SJSA1 (cell line): ENCODE data around the gene DHDH. TPM values are rescaled to one million over a fixed set of nuclear protein-coding genes. Genes with fewer than 3 reads are reported as not detected.
"Not testable (repeated sequence)": the region's sequence is repeated elsewhere in the genome, so short reads cannot be mapped to it uniquely, and the experiment has no call there.

Source experiments
- DNase-seq, 2 experiments: peaks; one replicate each; pipeline ENCODE4 v3.0.0-alpha.2; 2015 to 2020; ENCODE audit warnings: low spot score in 2 of 2, low read depth in 1 of 2
- H3K27ac ChIP-seq: fragments of 250-450 bp; sonication (Bioruptor Pico); 2 replicates; pipeline ENCODE4 v1.5.1; 2020; ENCODE audit warnings: mild to moderate bottlenecking, moderate library complexity
- H3K27me3 ChIP-seq: fragments of 250-450 bp; sonication (Bioruptor Pico); replicated peaks from 2 replicates; pipeline ENCODE4 v1.5.1; 2020; ENCODE audit warnings: mild to moderate bottlenecking, moderate library complexity
- H3K36me3 ChIP-seq: fragments of 250-450 bp; sonication (Bioruptor Pico); 2 replicates; pipeline ENCODE4 v1.5.1; 2020; ENCODE audit warnings: mild to moderate bottlenecking
- H3K4me1 ChIP-seq: fragments of 250-450 bp; sonication (Bioruptor Pico); replicated peaks from 2 replicates; pipeline ENCODE4 v1.6.1; 2021; ENCODE audit warnings: mild to moderate bottlenecking
- H3K4me3 ChIP-seq: fragments of 250-450 bp; sonication (Bioruptor Pico); 2 replicates; pipeline ENCODE4 v1.5.1; 2020; ENCODE audit warnings: mild to moderate bottlenecking
- H3K9me3 ChIP-seq: fragments of 250-450 bp; sonication (Bioruptor Pico); replicated peaks from 2 replicates; pipeline ENCODE4 v1.5.1; 2020; ENCODE audit warnings: mild to moderate bottlenecking
- total RNA-seq: library from RNA; depleted of rRNA; stranded (reverse); fragments of >200 nt; shearing (Covaris generic); gene quantifications from 2 replicates; pipeline ENCODE4 v1.2.3, GENCODE V29; 2014

The DHDH gene
- total RNA-seq, 1 experiment from 2014 or later = 0.16 TPM

DNA sequence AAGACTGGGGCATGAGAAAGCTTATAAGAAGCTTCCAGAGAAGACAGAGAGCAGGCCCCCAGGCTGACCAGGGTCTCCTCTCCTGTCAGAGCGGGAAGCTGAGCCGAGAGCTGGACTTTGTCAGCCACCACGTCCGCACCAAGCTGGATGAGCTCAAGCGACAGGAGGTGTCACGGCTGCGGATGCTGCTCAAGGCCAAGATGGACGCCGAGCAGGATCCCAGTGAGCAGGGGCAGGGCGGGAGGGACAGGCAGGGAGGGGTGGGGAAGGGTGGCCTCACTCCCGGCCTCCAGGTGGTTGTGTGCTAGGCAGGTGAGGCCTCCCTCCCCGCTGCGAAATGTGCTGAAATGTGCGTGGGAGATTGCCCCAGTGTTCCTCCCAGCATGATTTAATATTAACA, 27.8 kb upstream of the DHDH start:
- H3K27ac ChIP-seq = no peak overlapping the region
- peaks cover 39% of the 10 kb centered on the region for H3K36me3 ChIP-seq
- no peak for DNase-seq
- H3K27me3 ChIP-seq = no peaks in the 10 kb centered on the region
- H3K4me3 ChIP-seq = no peak overlapping the region
- H3K4me1 ChIP-seq = peaks cover 8% of the 10 kb centered on the region
- H3K9me3 ChIP-seq = no peaks in the 10 kb centered on the region

DNA sequence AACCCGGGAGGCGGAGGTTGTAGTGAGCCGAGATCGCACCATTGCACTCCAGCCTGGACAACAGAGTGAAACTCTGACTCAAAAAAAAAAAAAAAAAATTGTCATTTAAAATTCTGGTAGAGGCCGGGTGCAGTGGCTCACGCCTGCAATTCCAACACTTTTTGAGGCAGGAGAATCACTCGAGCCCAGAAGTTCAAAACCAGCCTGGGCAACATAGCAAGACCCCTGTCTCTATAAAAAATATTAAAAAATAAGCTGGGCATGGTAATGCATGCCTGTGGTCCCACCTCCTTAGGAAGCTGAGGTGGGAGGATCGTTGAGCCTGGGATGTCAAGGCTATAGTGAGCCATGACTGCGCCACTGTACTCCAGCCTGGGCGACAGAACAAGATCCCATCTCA, 27.2 kb upstream of the DHDH start:
- peaks cover 43% of the 10 kb centered on the region for H3K36me3 ChIP-seq
- DNase-seq = no peak
- no peak overlapping the region for H3K4me3 ChIP-seq
- H3K27ac ChIP-seq = no peak overlapping the region
- peaks cover 1% of the 10 kb centered on the region; the same call in 1 of the 2 replicates for H3K4me1 ChIP-seq
- H3K27me3 ChIP-seq = no peaks in the 10 kb centered on the region
- no peaks in the 10 kb centered on the region for H3K9me3 ChIP-seq

DNA sequence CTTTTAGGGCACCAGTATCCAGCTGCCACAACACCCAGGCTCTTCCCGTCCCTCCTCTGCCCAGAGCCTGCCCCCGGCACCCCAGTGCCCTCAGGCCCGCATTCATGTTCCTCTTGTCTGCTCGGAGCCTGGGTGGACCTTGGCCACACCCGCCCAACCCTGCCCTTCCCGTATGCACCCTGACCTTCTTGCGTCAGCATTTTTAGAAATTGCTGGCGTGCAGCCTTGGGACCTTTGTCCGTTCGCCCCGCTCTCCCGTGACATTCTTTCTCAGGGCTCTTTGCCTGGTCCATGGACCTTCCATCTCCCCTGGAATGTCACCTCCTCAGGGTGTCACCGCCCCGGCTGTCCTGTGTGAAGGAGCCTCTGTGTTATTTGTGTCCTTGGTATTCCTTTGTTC, 25.8 kb upstream of the DHDH start:
- no peak overlapping the region for H3K27ac ChIP-seq
- no peak overlapping the region for H3K4me3 ChIP-seq
- DNase-seq = no peak
- H3K4me1 ChIP-seq = no peaks in the 10 kb centered on the region
- H3K9me3 ChIP-seq = no peaks in the 10 kb centered on the region
- peaks cover 48% of the 10 kb centered on the region for H3K36me3 ChIP-seq
- H3K27me3 ChIP-seq = no peaks in the 10 kb centered on the region

DNA sequence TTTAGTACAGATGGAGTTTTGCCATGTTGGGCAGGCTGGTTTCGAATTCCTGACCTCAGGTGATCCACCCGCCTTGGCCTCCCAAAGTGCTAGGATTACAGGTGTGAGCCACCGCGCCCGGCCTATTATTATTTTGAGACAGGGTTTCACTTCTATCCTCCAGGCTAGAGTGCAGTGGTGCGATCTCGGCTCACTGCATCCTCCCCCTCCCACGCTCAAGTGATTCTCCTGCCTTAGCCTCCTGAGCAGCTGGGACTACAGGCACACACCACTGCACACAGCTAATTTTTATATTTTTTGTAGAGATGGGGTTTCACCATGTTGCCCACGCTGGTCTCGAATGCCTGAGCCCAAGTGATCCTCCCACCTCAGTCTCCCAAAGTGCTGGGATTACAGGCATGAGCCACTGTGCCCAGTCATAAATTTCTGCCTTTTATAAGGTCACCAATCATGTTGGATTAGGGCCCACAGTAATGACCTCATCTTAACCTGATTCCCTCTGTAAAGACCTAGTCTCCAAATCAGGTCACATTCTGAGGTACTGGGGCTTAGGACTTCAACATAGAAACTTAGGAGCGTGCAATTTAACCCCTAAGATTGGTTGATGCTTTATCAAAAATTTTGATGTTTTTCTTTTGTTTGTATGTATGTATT, 23.9 kb upstream of the DHDH start:
- H3K36me3 ChIP-seq = peaks cover 64% of the 10 kb centered on the region
- H3K9me3 ChIP-seq, H3K4me1 ChIP-seq, H3K4me3 ChIP-seq, H3K27me3 ChIP-seq, DNase-seq, H3K27ac ChIP-seq: not testable (repeated sequence)

DNA sequence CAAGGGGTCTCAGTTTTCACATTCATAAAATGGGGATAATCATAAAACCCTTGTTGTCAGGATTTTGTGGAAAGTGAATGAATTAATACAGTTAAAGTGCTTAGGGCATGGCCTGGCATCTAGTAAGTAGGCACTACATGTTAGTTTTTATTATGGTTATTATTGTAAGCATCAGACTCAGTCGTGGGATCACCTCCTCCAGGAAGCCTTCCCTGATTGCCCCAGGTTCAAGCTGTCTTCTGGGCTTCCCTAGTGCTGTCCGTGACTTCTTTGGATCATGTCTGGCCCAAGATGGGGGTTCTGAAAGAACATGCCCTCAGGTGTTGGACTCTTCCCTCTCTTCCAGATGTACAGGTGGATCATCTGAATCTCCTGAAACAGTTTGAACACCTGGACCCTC, 22.7 kb upstream of the DHDH start:
- Histone ChIP-seq H3K9me3 (no peaks in the 10 kb centered on the region), H3K4me3 (no peak overlapping the region), H3K36me3 (peaks cover 62% of the 10 kb centered on the region), H3K27me3 (no peaks in the 10 kb centered on the region), H3K27ac (no peak overlapping the region), H3K4me1 (no peaks in the 10 kb centered on the region)
- no peak for DNase-seq

DNA sequence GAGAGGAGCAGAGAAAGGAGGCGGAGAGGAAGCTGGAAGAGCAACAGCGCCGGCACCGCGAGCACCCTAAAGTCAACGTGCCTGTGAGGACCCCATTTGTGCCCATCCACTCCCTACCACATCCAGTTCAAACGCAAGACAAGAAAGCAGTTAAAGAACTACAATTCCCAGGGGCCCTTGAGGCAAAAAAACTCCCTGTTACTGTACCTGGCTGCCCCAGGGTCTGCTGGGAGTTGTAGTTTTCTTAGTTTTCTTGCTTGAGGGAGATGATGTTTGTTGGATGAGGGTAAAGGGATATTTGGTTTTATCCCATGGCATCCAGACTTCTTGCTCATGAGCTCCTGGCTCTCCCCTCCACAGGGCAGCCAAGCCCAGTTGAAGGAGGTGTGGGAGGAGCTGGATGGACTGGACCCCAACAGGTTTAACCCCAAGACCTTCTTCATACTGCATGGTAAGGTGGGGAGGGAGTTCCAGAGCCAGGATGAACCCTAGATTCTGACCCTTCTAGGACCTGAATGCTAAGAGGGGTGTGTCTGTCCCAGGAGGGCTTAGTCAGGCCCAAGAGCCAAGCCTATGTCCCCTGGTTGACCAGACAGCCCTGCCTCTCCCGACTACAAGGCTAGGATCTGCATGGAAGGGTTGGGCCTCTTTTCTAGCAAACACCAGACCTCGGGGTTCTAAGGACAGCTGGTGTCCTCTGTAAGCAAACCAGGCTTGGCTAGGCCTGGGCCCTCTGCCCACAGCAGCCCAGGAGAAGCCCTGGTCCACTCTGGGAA, 20.2 kb upstream of the DHDH start:
- Histone ChIP-seq H3K27ac (no peak overlapping the region), H3K4me1 (no peaks in the 10 kb centered on the region), H3K27me3 (no peaks in the 10 kb centered on the region), H3K9me3 (no peaks in the 10 kb centered on the region), H3K36me3 (peaks cover 68% of the 10 kb centered on the region), H3K4me3 (no peak overlapping the region)
- DNase-seq = no peak

DNA sequence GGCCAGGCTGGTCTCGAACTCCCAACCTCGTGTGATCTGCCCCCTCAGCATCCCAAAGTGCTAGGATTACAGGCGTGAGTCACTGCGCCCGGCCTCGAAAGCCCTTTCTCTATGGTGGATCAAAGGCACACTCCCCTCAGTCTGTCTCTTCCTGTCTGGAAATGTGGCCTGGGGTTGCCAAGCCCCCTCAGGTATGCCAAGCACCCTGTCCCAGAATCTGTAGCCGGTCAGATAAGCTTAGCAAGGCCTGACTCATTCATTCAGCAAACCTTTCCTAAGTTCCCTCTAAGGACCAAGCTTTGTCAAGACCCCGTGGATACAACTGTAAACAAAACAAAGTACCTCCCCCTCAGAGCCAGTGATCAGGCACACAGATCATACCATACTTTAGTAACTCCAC, 19.3 kb upstream of the DHDH start:
- Histone ChIP-seq H3K27me3 (no peaks in the 10 kb centered on the region), H3K4me1 (no peaks in the 10 kb centered on the region), H3K27ac (no peak overlapping the region), H3K36me3 (peaks cover 71% of the 10 kb centered on the region), H3K9me3 (no peaks in the 10 kb centered on the region), H3K4me3 (no peak overlapping the region)
- no peak for DNase-seq

DNA sequence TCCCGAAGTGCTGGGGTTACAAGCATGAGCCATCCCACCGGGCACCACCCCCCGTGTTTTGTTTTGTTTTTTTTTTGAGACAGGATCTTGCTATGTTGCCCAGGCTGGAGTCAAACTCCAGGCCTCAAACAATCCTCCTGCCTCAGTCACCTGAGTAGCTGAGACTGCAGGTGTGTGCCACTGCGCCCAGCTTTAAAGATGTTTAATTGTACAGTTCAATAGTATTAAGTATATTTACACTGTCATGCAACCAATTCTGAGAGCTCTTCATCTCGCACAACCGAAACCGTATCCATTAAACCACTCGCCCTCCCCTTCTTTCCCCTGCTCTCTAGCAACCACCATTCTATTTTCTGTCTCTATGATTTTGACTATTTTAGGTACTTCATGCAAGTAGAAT, 17.7 kb upstream of the DHDH start:
- Histone ChIP-seq H3K27me3 (no peaks in the 10 kb centered on the region), H3K9me3 (no peaks in the 10 kb centered on the region), H3K27ac (no peak overlapping the region), H3K4me1 (no peaks in the 10 kb centered on the region), H3K36me3 (peaks cover 73% of the 10 kb centered on the region), H3K4me3 (no peak overlapping the region)
- DNase-seq = no peak

DNA sequence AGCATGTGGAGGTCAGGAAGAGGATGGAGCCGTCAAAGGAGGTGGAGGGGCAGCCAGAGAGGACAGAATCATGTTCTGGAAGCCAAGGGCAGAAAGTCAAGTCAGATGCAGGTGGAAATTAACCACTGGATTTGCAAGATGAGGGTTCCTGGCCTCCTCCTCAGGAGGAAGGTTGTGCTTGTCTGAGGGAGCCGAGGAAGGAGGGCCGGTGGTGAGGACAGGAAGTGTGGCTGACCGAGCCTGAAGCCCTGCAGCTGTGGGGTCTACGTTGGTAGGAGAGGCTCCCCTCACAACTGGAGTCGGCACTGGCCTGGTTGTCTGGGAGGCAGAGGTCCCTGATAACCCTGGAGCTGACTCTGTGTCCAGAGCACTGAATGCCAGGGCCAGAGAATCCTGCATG, 15.4 kb upstream of the DHDH start:
- H3K4me3 ChIP-seq = no peak overlapping the region
- no peak for DNase-seq
- no peaks in the 10 kb centered on the region for H3K4me1 ChIP-seq
- H3K27me3 ChIP-seq = no peaks in the 10 kb centered on the region
- peaks cover 71% of the 10 kb centered on the region for H3K36me3 ChIP-seq
- H3K27ac ChIP-seq = no peak overlapping the region
- H3K9me3 ChIP-seq = no peaks in the 10 kb centered on the region

DNA sequence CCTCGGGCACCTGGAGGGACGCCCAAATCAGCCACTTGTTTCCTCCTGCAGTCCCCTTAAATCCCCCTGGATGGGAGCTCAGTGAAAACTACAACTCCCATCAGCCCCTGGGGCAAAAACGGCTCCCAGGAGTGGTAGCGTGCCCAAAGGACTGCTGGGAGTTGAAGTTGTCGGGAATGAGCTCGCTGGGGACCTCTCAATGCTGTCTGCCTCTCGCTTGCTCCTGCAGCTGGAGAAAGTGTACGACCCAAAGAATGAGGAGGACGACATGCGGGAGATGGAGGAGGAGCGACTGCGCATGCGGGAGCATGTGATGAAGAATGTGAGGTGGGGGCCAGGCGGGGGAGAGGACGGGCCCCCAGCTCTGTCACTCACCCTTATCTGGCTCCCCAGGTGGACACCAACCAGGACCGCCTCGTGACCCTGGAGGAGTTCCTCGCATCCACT, 14.7 kb upstream of the DHDH start:
- Histone ChIP-seq H3K27me3 (no peaks in the 10 kb centered on the region), H3K4me3 (no peak overlapping the region), H3K4me1 (no peaks in the 10 kb centered on the region), H3K9me3 (no peaks in the 10 kb centered on the region), H3K36me3 (peaks cover 66% of the 10 kb centered on the region), H3K27ac (no peak overlapping the region)
- DNase-seq = no peak

DNA sequence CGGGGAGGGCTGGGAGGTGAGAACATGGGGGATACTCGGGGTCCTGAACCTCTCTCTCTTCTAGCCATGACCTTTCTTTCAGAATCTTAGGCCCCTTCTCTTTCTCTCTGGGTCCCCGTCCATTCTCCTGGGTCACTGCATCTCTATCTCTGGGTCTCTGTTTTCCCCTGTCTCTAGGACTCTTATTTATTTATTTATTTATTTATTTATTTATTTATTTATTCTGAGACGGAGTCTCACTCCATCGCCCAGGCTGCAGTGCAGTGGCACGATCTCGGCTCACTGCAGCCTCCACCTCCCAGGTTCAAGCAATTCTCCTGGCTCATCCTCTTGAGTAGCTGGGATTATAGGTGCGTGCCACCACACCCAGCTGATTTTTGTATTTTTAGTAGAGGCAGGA, 14.2 kb upstream of the DHDH start:
- DNase-seq, H3K27ac ChIP-seq, H3K4me1 ChIP-seq, H3K9me3 ChIP-seq, H3K4me3 ChIP-seq, H3K27me3 ChIP-seq: not testable (repeated sequence)
- H3K36me3 ChIP-seq = peaks cover 62% of the 10 kb centered on the region

DNA sequence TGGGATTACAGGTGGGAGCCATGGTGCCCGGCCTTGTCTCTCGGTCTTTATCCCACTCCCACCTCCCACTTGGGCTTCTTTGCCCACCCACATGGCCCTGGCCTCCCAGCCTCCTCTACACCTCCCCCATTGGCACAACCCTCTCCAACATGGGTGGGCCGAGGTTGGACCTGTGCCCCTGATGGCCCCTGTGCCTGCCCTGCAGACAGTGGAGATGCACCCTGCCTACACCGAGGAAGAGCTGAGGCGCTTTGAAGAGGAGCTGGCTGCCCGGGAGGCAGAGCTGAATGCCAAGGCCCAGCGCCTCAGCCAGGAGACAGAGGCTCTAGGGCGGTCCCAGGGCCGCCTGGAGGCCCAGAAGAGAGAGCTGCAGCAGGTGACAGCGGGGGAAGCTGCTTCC, 12.6 kb upstream of the DHDH start:
- H3K9me3 ChIP-seq = no peaks in the 10 kb centered on the region
- H3K4me3 ChIP-seq = no peak overlapping the region
- H3K27ac ChIP-seq = no peak overlapping the region
- no peak for DNase-seq
- H3K36me3 ChIP-seq = peaks cover 50% of the 10 kb centered on the region
- H3K27me3 ChIP-seq = no peaks in the 10 kb centered on the region
- H3K4me1 ChIP-seq = peaks cover 14% of the 10 kb centered on the region

DNA sequence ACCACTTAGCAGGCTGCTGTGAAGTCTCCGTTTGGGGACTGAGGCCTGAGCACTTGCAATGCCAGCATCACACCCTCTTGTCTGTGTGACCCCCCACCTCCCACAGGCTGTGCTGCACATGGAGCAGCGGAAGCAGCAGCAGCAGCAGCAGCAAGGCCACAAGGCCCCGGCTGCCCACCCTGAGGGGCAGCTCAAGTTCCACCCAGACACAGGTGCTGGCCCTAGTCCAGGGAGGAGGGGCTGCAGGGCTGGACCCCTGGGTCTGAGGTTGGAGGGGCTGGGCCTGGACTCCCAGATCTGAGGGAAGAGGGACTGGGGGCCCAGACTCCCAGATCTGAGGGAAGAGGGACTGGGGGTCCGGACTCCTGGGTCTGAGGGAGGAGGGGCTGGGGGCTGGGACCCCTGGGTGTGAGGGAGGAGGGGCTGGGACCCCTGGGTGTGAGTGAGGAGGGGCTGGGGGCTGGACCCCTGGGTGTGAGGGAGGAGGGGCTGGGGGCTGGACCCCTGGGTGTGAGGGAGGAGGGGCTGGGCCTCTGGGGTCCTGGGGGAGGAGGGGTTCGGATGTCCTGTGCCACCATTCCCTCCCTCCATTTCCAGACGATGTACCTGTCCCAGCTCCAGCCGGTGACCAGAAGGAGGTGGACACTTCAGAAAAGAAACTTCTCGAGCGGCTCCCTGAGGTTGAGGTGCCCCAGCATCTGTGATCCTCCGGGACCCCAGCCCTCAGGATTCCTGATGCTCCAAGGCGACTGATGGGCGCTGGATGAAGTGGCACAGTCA, 11.6 kb upstream of the DHDH start:
- H3K27ac ChIP-seq = no peak overlapping the region
- H3K36me3 ChIP-seq = peaks cover 41% of the 10 kb centered on the region
- H3K9me3 ChIP-seq = no peaks in the 10 kb centered on the region
- DNase-seq = no peak
- H3K27me3 ChIP-seq = no peaks in the 10 kb centered on the region
- peaks cover 21% of the 10 kb centered on the region for H3K4me1 ChIP-seq
- H3K4me3 ChIP-seq = no peak overlapping the region
